T-helper 22 cell (primary cell): ENCODE measurements around the gene HOXC9.

ENCODE experiments used
- DNase-seq: peaks from one replicate; pipeline ENCODE4 v3.0.0-alpha.2; 2020; ENCODE audit warnings: low read depth

The HOXC9 gene

GRCh38 chr12:54000116-54001114 is at the start of gene HOXC9:
Gene HOXC9, plus strand, starts transcription at chr12:54000161. Its CDS starts 28 bp downstream, at chr12:54000189.
- no peak for DNase-seq

GRCh38 chr12:53950437-53950773 is 49.6 kb upstream of the HOXC9 start:
- no peak for DNase-seq

GRCh38 chr12:53950789-53951576 is 49.0 kb upstream of the HOXC9 start:
- no peak for DNase-seq

GRCh38 chr12:53951577-53952334 is 48.2 kb upstream of the HOXC9 start:
- no peak for DNase-seq

- no peak for DNase-seq
Observed at GRCh38 chr12:53952335-53952694, 47.6 kb upstream of the HOXC9 start.

GRCh38 chr12:53952871-53953734 is 46.9 kb upstream of the HOXC9 start:
- no peak for DNase-seq

GRCh38 chr12:53953831-53954693 is 45.9 kb upstream of the HOXC9 start:
- no peak for DNase-seq

GRCh38 chr12:53954694-53955035 is 45.3 kb upstream of the HOXC9 start, which contains the start of gene HOXC12:
Gene HOXC12, plus strand, starts transcription at chr12:53954903. Its CDS starts 27 bp downstream, at chr12:53954930.
- DNase-seq, result no peak

- DNase-seq, result no peak
Observed at GRCh38 chr12:53955036-53955775, 44.8 kb upstream of the HOXC9 start.

GRCh38 chr12:53955776-53956250 is 44.1 kb upstream of the HOXC9 start:
- DNase-seq, result no peak

- no peak for DNase-seq
Observed at GRCh38 chr12:53956251-53956887, 43.6 kb upstream of the HOXC9 start.

- no peak for DNase-seq
Observed at GRCh38 chr12:53956914-53957536, 42.9 kb upstream of the HOXC9 start.

- DNase-seq, result no peak
Observed at GRCh38 chr12:53958128-53958527, 41.8 kb upstream of the HOXC9 start.

- no peak for DNase-seq
Observed at GRCh38 chr12:53959314-53959713, 40.6 kb upstream of the HOXC9 start.

- DNase-seq, result no peak
Observed at GRCh38 chr12:53960187-53961024, 39.6 kb upstream of the HOXC9 start.

GRCh38 chr12:53961025-53961761 is 38.8 kb upstream of the HOXC9 start:
- no peak for DNase-seq

- DNase-seq, result no peak
Observed at GRCh38 chr12:53963005-53963404, 37.0 kb upstream of the HOXC9 start.
